Keratinocyte (primary cell): ENCODE data around the gene SLC12A8. TPM values are rescaled to one million over a fixed set of nuclear protein-coding genes. Genes with fewer than 3 reads are reported as not detected.

Source experiments
- DNase-seq: peaks from one replicate; pipeline ENCODE4 v3.0.0-alpha.2; 2011; ENCODE audit warnings: low read depth, missing footprints, low spot score
- FAIRE-seq: peaks from 2 replicates; lab custom pipeline; 2011; peaks lifted over from hg19 to GRCh38; lab: Jason Lieb, UNC
- H2AFZ ChIP-seq: 2 replicates; pipeline ENCODE4 v1.6.0; 2012; ENCODE audit warnings: low read length, control low read depth, inconsistent platforms; ENCODE audit not compliant: control insufficient read depth
- H3K27ac ChIP-seq: 2 replicates; pipeline ENCODE4 v1.5.1; 2011; ENCODE audit warnings: low read length; ENCODE audit not compliant: control insufficient read depth, insufficient read depth
- H3K27me3 ChIP-seq: 3 replicates; pipeline ENCODE4 v1.6.0; 2011; ENCODE audit warnings: low read length; ENCODE audit not compliant: control insufficient read depth, insufficient read depth; ENCODE audit errors: extremely low read depth
- H3K36me3 ChIP-seq, 2 experiments: 2 replicates in 1 of 2; 3 replicates in 1 of 2; pipeline ENCODE4 v1.5.1; 2011; ENCODE audit warnings: low read length in 2 of 2, mild to moderate bottlenecking in 1 of 2; ENCODE audit not compliant: control insufficient read depth in 2 of 2, insufficient read depth in 2 of 2; ENCODE audit errors: extremely low read depth in 1 of 2
- H3K4me1 ChIP-seq: 3 replicates; pipeline ENCODE4 v1.5.1; 2011; ENCODE audit warnings: low read length; ENCODE audit not compliant: control insufficient read depth, insufficient read depth; ENCODE audit errors: extremely low read depth
- H3K4me2 ChIP-seq: 3 replicates; pipeline ENCODE4 v1.6.0; 2011; ENCODE audit warnings: low read depth, low read length; ENCODE audit not compliant: control insufficient read depth, insufficient read depth; ENCODE audit errors: extremely low read depth
- H3K4me3 ChIP-seq, 3 experiments: fragments of 200-600 bp in 1 of 3; sonication (generic) in 1 of 3; 2 replicates in 2 of 3; 3 replicates in 1 of 3; pipeline ENCODE4 v1.5.1; 2011 to 2016; ENCODE audit warnings: low read length in 3 of 3, mild to moderate bottlenecking in 3 of 3, control low read depth in 2 of 3, inconsistent platforms in 1 of 3, low read depth in 1 of 3, mixed read lengths in 1 of 3, mixed run types in 1 of 3, moderate library complexity in 1 of 3; ENCODE audit not compliant: control insufficient read depth in 2 of 3, insufficient read depth in 2 of 3; ENCODE audit errors: extremely low read depth in 1 of 3
- H3K79me2 ChIP-seq: 2 replicates; pipeline ENCODE4 v1.6.0; 2012; ENCODE audit warnings: low read length; ENCODE audit not compliant: control insufficient read depth, insufficient read depth
- H3K9ac ChIP-seq: 3 replicates; pipeline ENCODE4 v1.6.0; 2011; ENCODE audit warnings: low read length; ENCODE audit not compliant: control insufficient read depth, insufficient read depth; ENCODE audit errors: extremely low read depth
- H3K9me1 ChIP-seq: 3 replicates; pipeline ENCODE4 v1.6.0; 2011; ENCODE audit warnings: low read length; ENCODE audit not compliant: control insufficient read depth, insufficient read depth; ENCODE audit errors: extremely low read depth
- H3K9me3 ChIP-seq: 2 replicates; pipeline ENCODE4 v1.5.1; 2012; ENCODE audit warnings: low read depth, low read length; ENCODE audit not compliant: control insufficient read depth
- H4K20me1 ChIP-seq: 3 replicates; pipeline ENCODE4 v1.6.0; 2011; ENCODE audit warnings: low read length; ENCODE audit not compliant: control insufficient read depth, insufficient read depth; ENCODE audit errors: extremely low read depth
- EZH2 ChIP-seq: IDR thresholded peaks from one replicate; pipeline ENCODE4 v1.6.1; 2012; ENCODE audit warnings: inconsistent platforms, mild to moderate bottlenecking, low read length, moderate library complexity
- dilution Hi-C: fragments of 300-500 bp; cut with MboI; formaldehyde crosslinking; loops from one replicate; pipeline ENCODE4 v1.7.0; 2020; ENCODE audit warnings: low sequenced_read_pairs; ENCODE audit not compliant: extremely low pct_ligation_motif_present
- polyA plus RNA-seq, 5 experiments: library from polyadenylated mRNA; depleted of rRNA in 3 of 5; stranded (reverse) in 3 of 5; stranded (forward) in 1 of 5; unstranded in 1 of 5; fragments of >200 nt; gene quantifications; 1 replicate in 1 of 5; 2 replicates in 3 of 5; 3 replicates in 1 of 5; pipeline versions ENCODE4 v1.2.1 to v1.2.3, GENCODE V29; 2011 to 2012; ENCODE audit warnings: missing spikeins in 2 of 5, low read depth in 1 of 5, low replicate concordance in 1 of 5
- TF ChIP-seq, protein P1 (sequence below), 3 experiments: IDR thresholded peaks in 1 of 3; conservative IDR thresholded peaks in 1 of 3; optimal IDR thresholded peaks in 1 of 3; 2 replicates in 2 of 3; 3 replicates in 1 of 3; pipeline versions ENCODE3 to v1.5.1; 2011; ENCODE audit warnings: low read length in 3 of 3, mild to moderate bottlenecking in 3 of 3, moderate library complexity in 2 of 3, control low read depth in 1 of 3, inconsistent platforms in 1 of 3; ENCODE audit not compliant: insufficient read depth in 2 of 3; ENCODE audit errors: extremely low read depth in 1 of 3

Gene SLC12A8
- polyA plus RNA-seq, 1 donor (not counting 4 experiments of a cell fraction or from before 2014, with no cell fraction given): 6.9 TPM

DNA sequence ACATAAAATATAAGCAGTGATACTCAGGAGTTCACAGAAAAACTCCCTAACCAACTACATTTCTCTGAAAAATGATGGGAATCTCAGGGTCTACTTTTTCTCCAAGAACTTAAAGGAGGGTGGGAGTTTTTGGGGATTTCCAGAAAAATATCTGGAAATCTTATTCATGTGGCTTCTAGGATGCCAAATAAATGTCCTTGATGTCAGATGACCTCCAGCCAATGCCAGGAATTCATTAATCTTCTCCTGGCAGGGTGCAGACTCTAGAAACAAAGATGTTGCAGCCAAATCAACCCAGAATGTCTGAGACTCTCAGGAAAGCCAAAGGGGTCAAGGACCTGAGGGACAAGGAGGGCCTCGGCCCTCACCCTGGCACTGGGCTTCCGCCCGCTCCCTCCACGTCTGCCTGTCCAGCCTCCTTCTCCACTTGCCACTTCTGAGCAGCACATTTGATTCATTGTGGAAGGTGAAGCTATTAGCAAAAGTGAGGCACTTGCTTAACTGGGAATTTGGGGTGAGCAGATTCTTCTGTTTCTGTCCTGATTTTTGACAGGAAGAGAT, 94.8 kb downstream of the SLC12A8 start:
- no peaks in the 10 kb centered on the region for H3K79me2 ChIP-seq
- DNase-seq: no peak
- H3K36me3 ChIP-seq: peaks cover 2 to 4% of the 10 kb centered on the region in 2 experiments
- H3K9me3 ChIP-seq: no peaks in the 10 kb centered on the region
- no peak overlapping the region for H2AFZ ChIP-seq
- no peak for FAIRE-seq
- no peak overlapping the region for H3K4me2 ChIP-seq
- H3K27ac ChIP-seq: no peak overlapping the region
- no peaks in the 10 kb centered on the region for H3K27me3 ChIP-seq
- H3K4me3 ChIP-seq: no peak overlapping the region
- H3K9me1 ChIP-seq: no peaks in the 10 kb centered on the region
- H3K9ac ChIP-seq: no peak overlapping the region
- peaks cover 13% of the 10 kb centered on the region for H3K4me1 ChIP-seq
- no peak for TF ChIP-seq EZH2
- TF ChIP-seq, protein P1, sequence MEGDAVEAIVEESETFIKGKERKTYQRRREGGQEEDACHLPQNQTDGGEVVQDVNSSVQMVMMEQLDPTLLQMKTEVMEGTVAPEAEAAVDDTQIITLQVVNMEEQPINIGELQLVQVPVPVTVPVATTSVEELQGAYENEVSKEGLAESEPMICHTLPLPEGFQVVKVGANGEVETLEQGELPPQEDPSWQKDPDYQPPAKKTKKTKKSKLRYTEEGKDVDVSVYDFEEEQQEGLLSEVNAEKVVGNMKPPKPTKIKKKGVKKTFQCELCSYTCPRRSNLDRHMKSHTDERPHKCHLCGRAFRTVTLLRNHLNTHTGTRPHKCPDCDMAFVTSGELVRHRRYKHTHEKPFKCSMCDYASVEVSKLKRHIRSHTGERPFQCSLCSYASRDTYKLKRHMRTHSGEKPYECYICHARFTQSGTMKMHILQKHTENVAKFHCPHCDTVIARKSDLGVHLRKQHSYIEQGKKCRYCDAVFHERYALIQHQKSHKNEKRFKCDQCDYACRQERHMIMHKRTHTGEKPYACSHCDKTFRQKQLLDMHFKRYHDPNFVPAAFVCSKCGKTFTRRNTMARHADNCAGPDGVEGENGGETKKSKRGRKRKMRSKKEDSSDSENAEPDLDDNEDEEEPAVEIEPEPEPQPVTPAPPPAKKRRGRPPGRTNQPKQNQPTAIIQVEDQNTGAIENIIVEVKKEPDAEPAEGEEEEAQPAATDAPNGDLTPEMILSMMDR (optimal IDR thresholded peaks at IDR 0.05 in 1 of 3, IDR thresholded peaks at IDR 0.05 in 1 of 3, conservative IDR thresholded peaks at IDR 0.05 in 1 of 3; ENCODE audit: extremely low read depth in 1 of 3, insufficient read depth in 2 of 3, low read length in 3 of 3): no peak
- dilution Hi-C loops: no loop called here
- no peaks in the 10 kb centered on the region for H4K20me1 ChIP-seq

DNA sequence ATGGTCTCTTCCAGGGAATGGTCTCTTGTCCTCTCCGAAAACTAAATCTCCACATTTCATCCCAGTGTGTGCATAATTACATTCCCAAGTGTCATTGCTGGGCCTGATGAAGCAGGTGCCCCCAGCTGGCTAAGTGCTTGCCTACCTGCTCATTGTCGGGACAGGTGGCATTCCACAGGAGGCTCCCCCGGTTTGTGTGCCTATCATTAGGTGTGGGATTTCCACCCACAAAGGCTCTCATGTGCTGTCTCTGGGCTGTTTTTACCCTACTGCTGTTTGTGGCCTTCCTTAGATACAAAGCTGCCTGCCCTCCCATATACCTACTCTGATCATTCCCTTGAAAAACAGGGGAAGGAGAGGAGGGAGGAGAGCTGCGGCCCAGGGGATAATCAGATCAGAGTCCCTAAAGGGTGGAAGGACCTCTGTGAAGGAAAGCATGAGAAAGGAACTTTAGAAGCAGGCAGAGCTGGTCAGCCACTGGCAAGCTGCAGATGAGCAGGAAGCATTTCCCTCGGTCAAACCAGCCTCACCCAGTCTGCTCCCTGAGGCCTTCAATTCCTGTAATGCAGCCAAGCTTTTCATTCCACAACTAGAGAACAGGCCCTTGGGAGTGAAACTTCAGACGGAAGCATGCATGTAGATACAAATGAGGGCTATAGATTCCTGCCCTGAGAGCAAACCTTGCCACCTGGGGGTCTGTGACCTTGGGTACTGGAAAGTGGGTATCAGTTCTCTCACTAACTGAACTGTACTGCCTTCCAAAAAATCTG, 96.1 kb downstream of the SLC12A8 start:
- H3K9me3 ChIP-seq: no peaks in the 10 kb centered on the region
- no peaks in the 10 kb centered on the region for H3K9me1 ChIP-seq
- DNase-seq: no peak
- TF ChIP-seq, protein P1 (optimal IDR thresholded peaks at IDR 0.05 in 1 of 3, IDR thresholded peaks at IDR 0.05 in 1 of 3, conservative IDR thresholded peaks at IDR 0.05 in 1 of 3; ENCODE audit: extremely low read depth in 1 of 3, insufficient read depth in 2 of 3, low read length in 3 of 3): no peak
- no peak for TF ChIP-seq EZH2
- peak overlapping the region; percentile 5 for H2AFZ ChIP-seq
- no peaks in the 10 kb centered on the region for H4K20me1 ChIP-seq
- H3K27me3 ChIP-seq: no peaks in the 10 kb centered on the region
- peak overlapping the region; percentile 43 for H3K4me2 ChIP-seq
- H3K27ac ChIP-seq: peak overlapping the region; percentile 26
- H3K9ac ChIP-seq: no peak overlapping the region
- peaks cover 2 to 4% of the 10 kb centered on the region in 2 experiments for H3K36me3 ChIP-seq
- no peak overlapping the region for H3K4me3 ChIP-seq
- no peaks in the 10 kb centered on the region for H3K79me2 ChIP-seq
- FAIRE-seq: peak; percentile 94
- dilution Hi-C loops: no loop called here
- peaks cover 13% of the 10 kb centered on the region for H3K4me1 ChIP-seq
